Hematopoietic multipotent progenitor cell treated with erythropoietin and hydrocortisone succinate and interleukin-3 and kit ligand, for 17 days (in vitro differentiated cells): ENCODE data around the gene MANEAL.

Source experiments
- DNase-seq: peaks from one replicate; pipeline ENCODE4 v3.0.0-alpha.2; 2015; ENCODE audit warnings: low spot score

The MANEAL gene

DNA sequence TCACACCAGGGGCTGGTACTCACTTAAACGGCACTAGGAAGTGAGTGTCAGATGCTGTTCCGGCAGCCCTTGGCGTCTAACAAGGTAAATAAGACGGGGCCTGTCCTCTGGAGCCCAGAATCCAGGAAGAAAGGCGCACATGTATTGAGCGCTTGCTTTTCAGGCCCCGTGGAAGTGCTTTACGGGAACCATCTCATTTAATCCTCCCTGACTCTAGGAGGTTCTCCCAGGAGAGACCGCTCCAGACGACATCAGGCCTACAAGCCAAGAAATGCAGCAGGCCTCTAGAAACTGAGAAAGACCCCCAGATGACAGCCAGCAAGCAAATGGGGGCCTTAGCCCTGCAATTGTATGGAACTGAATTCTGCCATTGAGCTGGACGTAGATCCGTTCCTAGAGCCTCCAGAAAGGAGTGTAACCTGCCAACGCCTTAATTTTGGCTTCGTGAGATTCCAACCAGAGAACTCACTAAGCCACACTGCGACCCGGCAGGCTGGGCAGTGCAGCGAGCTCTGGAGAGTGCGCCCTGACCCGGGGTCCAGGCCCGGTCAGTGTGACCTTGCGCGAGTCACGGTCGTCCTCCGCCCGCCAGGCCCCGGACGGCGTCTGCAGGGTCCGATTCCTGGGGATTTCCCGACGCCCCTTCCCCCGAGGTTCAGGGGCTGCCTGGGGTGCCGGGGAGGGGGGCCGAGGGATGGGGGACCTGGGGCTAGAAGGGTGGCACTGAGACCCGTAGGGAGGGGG is 532 bp upstream of the MANEAL start:
- no peak for DNase-seq

- DNase-seq: no peak
Observed at GRCh38 chr1:37794372-37795339, 1.0 kb downstream of the MANEAL start.

- DNase-seq: no peak
Observed at GRCh38 chr1:37795340-37796125, 1.9 kb downstream of the MANEAL start.

DNA sequence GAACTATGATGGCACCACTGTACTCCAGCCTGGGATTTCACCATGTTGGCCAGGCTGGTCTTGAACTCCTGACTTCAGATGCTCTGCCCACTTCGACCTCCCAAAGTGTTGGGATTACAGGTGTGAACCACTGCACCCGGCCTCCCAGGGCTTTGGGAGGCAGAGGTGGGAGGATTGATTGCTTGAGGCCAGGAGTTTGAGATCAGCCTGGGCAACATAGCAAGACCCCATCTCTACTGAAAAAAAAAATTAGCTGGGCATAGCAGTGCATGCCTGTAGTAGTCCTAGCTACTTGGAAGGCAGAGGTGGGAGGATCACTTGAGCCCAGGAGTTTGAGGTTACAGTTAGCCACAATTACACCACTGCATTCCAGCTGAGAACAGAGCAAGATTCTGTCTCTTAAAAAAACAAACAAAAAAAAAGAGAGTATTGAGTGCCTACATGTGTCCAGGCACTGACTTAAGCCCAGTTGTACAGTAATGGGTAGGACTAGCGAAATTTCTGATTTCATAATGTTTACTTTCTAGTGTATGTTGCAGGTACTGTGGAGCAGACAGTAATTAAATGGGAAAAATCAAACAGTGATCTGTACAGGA is 4.2 kb downstream of the MANEAL start:
- no peak for DNase-seq

GRCh38 chr1:37802439-37802838 is 8.8 kb downstream of the MANEAL start:
- no peak for DNase-seq

GRCh38 chr1:37807220-37807554 is 13.5 kb downstream of the MANEAL start:
- DNase-seq: peak; percentile 72

DNA sequence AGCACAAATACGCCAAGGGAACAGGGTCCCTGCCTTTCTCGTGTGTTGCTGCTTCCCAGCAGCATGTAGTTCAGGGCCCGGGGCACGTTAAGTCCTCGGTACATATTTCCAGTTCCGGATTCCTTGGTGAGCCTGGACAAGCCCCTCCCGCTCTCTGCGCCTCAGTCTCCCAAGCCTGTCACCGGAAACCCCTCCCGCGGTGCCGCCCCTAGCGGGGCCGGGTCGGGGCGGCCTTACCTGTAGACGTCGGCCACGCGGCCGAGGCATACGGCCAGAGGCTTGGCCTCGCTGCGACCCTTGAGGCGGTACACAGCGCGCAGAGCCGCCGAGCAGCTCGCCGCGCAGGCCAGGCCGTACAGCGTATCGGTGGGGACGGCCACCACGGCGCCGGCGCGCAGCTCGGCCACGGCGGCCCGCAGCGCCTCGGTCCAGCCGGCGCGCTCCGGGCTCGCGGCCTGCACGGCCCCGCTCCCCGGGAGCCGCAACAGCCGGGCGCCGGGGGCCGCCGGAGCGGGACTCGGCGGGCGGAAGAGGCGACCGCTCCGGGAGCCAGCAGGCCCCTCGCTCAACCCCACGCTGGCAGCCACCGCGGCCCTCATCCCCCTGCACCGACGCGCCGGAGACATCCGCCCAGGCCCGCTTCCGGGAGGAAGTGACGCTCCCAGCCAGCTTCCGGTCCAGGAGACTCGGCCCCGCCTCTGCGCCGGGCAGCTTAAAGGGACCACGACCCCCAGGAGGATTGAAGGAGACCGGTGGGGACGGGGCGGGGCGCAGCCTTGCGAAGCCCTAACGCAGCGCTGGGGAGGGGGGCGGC is 14.1 kb downstream of the MANEAL start, which contains the start of the genes C1orf122 and YRDC:
C1orf122 (plus strand) TSS at position 236 of the 814 bp plus-strand sequence. CDS start 615 bp downstream, outside the sequence.
YRDC (minus strand) TSS at position 654 of the 814 bp plus-strand sequence; CDS start at position 626, 28 bp downstream.
- DNase-seq: peak; percentile 91

- DNase-seq: peak; percentile 36
Observed at GRCh38 chr1:37808369-37809319, 15.0 kb downstream of the MANEAL start.

DNA sequence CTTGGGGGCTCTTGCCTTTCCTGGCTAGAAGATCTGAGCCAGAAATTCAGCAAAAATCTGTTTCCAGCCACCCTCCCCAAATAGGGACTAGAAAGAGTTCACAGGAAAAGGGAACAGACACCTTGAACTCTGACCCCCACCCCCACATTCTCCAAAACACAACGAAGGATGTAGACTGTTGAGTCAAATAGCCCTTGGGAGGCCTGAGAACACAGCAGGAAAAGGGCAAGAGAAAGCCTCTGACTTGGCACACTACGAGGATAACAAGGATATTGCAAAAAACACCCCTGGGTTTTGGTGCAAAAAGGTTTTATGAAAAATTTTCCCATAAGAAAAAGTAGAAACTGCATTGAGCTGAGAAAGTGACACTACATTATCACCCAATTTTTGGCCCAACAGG is 16.3 kb downstream of the MANEAL start:
- no peak for DNase-seq

DNA sequence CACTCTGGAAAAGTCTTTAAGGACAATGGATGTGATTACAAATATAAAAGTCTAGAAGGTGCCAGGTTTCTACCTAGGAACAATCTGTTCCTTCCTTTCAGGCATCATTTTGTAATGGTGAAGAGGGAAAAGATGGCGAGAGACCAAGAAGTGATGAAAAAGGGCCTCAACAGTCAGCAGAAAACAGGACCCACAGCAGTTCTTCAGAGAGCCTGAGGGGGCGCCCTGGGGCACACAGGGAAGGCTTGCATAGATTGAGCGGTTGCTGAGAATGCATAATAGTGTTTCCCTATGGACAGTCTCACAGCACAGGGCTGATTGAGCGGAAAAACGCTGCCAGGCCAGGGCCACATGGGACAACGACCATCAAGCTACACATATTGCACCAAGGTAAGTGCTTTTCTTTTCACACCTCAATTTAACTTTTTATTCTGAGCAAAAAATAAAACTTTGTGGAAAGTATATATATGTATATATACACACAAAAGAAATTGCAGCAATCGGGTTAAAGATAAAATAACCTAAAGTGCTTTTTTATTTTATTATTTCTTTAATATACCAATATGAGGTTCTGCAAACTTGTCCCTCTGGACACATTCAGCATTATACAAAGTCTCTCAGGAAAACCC is 17.5 kb downstream of the MANEAL start:
- peak; percentile 84 for DNase-seq

- no peak for DNase-seq
Observed at GRCh38 chr1:37813529-37814145, 20.0 kb downstream of the MANEAL start.

GRCh38 chr1:37814252-37814651 is 20.6 kb downstream of the MANEAL start:
- DNase-seq: no peak

- no peak for DNase-seq
Observed at GRCh38 chr1:37817481-37817880, 23.8 kb downstream of the MANEAL start.

DNA sequence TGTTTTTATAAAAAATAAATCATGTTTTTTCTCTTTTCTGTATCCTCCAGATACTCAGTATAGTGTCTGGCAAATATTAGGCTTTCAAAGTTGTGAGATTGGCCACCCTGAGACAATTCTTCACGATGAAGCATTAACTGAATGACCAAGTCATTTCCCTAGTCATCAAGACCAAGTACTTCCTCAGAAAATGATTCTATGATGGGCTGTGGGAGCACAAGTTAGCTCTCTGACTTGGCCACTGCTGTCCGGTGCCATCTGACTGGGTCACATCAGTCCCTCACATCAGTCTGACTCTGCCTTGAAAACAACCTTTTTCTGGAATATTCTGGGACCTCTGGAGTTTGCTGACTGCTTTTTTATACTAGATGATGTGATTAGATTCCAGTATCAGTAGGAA is 27.8 kb downstream of the MANEAL start:
- DNase-seq: no peak

DNA sequence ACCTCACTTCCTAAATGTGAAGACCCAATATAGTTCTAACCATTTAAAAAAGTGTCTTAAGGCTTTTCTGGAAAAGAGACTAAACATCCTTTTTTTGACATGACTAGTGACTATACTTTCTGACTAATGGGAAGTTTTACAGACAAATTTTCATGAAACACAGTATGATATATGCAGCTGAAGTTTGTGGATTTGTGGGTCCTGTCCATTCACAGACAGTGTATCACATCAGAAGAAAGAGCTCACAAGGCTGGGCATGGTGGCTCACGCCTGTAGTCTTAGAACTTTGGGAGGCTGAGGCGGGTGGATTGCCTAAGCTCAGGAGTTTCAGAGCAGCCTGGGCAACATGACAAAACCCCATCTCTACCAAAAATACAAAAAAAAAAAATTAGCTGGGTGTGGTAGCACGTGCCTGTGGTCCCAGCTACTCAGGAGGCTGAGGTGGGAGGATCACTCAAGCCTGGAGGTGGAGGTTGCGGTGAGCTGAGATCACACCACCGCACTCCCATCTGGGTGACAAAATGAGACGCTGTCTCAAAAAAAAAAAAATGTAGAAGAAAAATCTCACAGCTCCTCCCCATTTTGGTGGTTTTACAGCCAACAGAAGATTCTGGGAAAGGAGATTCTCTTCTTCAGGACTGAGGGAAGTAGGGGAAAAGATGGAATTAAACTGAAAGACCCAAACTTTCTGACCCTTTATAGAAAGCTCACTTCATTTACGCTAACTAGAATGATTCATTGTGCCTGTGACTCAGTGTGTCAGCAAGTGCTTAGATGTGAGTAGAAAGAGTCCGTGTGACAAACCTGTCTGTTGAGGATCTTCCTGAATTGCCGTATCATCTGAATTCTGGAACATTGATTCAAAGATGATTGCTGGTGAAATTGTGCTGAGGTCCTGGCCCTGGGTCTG is 29.5 kb downstream of the MANEAL start:
- no peak for DNase-seq

- no peak for DNase-seq
Observed at GRCh38 chr1:37824001-37824400, 30.4 kb downstream of the MANEAL start.

DNA sequence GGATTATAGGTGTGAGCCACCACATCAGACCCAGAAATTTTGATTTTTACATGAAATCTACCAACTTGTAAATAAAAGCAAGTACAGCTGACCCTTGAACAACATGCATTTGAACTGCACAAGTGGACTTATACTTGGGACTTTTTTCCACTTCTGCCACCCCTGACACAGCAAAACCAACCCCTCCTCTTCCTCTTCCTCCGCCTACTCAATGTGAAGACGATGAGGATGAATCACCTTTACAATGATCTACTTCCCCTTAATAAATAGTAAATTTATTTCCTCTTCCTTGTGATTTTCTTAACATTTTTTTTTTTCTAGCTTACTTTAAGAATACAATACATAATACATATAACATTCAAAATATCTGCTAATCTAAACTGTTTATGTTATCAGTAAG is 31.9 kb downstream of the MANEAL start:
- no peak for DNase-seq
